Mammary epithelial cell (primary cell): Measurements from ENCODE around the gene HIP1R.

ENCODE experiments used
- CTCF ChIP-seq, 2 donors: IDR thresholded peaks in 1 of 2; conservative IDR thresholded peaks in 1 of 2; 2 replicates each; pipeline ENCODE4 v1.5.1; 2011 to 2012; ENCODE audit warnings: inconsistent platforms in 2 of 2, low read length in 2 of 2, mild to moderate bottlenecking in 2 of 2, control low read depth in 1 of 2, low read depth in 1 of 2; ENCODE audit not compliant: insufficient read depth in 1 of 2; ENCODE audit errors: extremely low read depth in 1 of 2
- EZH2 ChIP-seq: IDR thresholded peaks from 2 replicates; pipeline ENCODE4 v1.6.1; 2012; ENCODE audit warnings: low read length, inconsistent platforms, borderline replicate concordance

GRCh38 chr12:122895320-122895703, 60.1 kb downstream of the HIP1R start:
- no peak for TF ChIP-seq CTCF (conservative IDR thresholded peaks at IDR 0.05 in 1 of 2, IDR thresholded peaks at IDR 0.05 in 1 of 2; ENCODE audit: extremely low read depth in 1 of 2, insufficient read depth in 1 of 2, low read depth in 1 of 2, low read length in 2 of 2)
- no peak for TF ChIP-seq EZH2
